Measurements from ENCODE around the gene NAGK.

- TF ChIP-seq POLR2A (IDR thresholded peaks at IDR 0.05), result no peak
- TF ChIP-seq, protein P1, sequence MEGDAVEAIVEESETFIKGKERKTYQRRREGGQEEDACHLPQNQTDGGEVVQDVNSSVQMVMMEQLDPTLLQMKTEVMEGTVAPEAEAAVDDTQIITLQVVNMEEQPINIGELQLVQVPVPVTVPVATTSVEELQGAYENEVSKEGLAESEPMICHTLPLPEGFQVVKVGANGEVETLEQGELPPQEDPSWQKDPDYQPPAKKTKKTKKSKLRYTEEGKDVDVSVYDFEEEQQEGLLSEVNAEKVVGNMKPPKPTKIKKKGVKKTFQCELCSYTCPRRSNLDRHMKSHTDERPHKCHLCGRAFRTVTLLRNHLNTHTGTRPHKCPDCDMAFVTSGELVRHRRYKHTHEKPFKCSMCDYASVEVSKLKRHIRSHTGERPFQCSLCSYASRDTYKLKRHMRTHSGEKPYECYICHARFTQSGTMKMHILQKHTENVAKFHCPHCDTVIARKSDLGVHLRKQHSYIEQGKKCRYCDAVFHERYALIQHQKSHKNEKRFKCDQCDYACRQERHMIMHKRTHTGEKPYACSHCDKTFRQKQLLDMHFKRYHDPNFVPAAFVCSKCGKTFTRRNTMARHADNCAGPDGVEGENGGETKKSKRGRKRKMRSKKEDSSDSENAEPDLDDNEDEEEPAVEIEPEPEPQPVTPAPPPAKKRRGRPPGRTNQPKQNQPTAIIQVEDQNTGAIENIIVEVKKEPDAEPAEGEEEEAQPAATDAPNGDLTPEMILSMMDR (IDR thresholded peaks at IDR 0.05), result peak in 4 of 12 donors; percentile 10 to 23 (median 20)
Measured at GRCh38 chr2:71070294-71071093, 2.0 kb downstream of the NAGK start.
